ENCODE measurements around the gene DUSP3. TPM values are rescaled to one million over a fixed set of nuclear protein-coding genes. Genes with fewer than 3 reads are reported as not detected.

Gene DUSP3
- total RNA-seq, 1 donor from 2014 or later: 39.7 TPM

DNA sequence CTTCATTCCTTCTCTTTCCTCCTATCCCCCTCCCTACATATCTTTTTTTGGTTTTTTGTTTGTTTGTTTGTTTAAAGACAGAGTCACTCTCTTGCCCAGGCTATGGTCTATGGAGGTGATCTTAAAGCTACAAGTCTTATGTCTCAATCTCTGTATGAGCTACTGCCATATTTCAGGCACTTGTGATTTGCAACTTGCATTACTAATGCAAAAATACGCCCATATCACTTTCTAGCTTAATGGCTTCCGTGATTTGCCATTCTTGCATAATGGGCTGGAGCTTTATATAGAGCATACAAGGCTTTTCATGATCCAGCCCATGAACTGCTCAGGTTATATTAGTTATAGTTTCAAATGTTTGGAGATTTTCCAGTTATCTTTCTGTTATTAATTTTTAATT is 9.0 kb upstream of the DUSP3 start:
- H3K4me1 ChIP-seq (ENCODE audit: control insufficient read depth in 3 of 3, insufficient read depth in 3 of 3, low read length in 3 of 3): no peaks in the 10 kb centered on the region
- H3K9ac ChIP-seq (ENCODE audit: low read depth in 1 of 3, low read length in 3 of 3): no peak overlapping the region
- H3K27me3 ChIP-seq (ENCODE audit: control insufficient read depth in 3 of 3, insufficient read depth in 3 of 3, low read length in 3 of 3): no peaks in the 10 kb centered on the region
- H3K4me3 ChIP-seq (ENCODE audit: low read length in 3 of 3): no peak overlapping the region
- H3K27ac ChIP-seq (ENCODE audit: low read depth, low read length): no peak overlapping the region
- no peaks in the 10 kb centered on the region for H3K9me3 ChIP-seq (ENCODE audit: control insufficient read depth in 3 of 3, low read length in 3 of 3)
- no peaks in the 10 kb centered on the region for H3K36me3 ChIP-seq (ENCODE audit: control insufficient read depth in 3 of 3, insufficient read depth in 3 of 3, low read length in 3 of 3)

DNA sequence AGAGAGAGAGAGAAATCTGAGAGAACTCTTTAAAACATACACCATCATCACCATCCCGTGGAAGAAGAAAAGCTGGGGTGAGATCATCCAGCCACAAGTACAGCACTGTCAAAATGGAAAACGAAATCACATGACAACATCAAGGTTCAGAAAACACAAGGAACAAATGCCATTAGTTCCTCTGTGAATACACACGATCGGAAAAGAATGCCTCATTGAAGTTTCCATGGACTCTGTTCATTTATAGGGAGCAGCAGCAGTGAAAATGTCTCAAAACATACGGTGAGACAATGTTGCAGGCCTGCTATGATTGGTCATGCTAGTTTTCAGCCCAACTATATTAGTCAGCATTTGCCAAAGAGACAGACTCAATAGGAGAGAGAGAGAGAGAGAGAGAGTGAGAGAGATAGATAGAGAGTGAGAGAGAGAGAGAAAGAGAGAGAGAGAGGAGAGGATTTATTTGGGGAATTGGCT is 5.9 kb upstream of the DUSP3 start:
- H3K9me3 ChIP-seq (ENCODE audit: control insufficient read depth in 3 of 3, low read length in 3 of 3): no peaks in the 10 kb centered on the region
- H3K36me3 ChIP-seq (ENCODE audit: control insufficient read depth in 3 of 3, insufficient read depth in 3 of 3, low read length in 3 of 3): no peaks in the 10 kb centered on the region
- H3K4me3 ChIP-seq (ENCODE audit: low read length in 3 of 3): no peak overlapping the region
- H3K4me1 ChIP-seq (ENCODE audit: control insufficient read depth in 3 of 3, insufficient read depth in 3 of 3, low read length in 3 of 3): peaks cover 1 to 2% (median 1%) of the 10 kb centered on the region in 3 donors
- H3K27ac ChIP-seq (ENCODE audit: low read depth, low read length): no peak overlapping the region
- H3K9ac ChIP-seq (ENCODE audit: low read depth in 1 of 3, low read length in 3 of 3): no peak overlapping the region
- no peaks in the 10 kb centered on the region for H3K27me3 ChIP-seq (ENCODE audit: control insufficient read depth in 3 of 3, insufficient read depth in 3 of 3, low read length in 3 of 3)

DNA sequence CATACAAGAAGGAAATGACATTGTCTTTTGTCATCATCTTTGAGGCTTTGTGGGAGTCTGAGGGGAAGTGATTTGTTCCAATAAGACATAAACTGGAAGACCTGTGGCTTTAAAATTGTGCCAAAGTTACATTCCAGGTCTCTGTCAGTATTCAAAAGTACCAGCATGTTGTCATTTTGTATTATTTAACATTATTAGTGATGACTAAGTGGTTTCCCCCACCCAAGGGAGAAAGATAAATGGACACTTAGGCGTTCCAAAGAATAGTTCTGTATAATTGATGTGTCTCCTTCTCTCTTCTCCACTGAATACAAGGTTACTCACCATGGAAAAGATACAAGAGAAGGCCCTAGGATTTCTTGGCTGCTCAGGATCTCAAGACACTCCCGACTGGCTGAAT is 5.3 kb upstream of the DUSP3 start:
- H3K36me3 ChIP-seq (ENCODE audit: control insufficient read depth in 3 of 3, insufficient read depth in 3 of 3, low read length in 3 of 3): no peaks in the 10 kb centered on the region
- H3K4me3 ChIP-seq (ENCODE audit: low read length in 3 of 3): no peak overlapping the region
- H3K27me3 ChIP-seq (ENCODE audit: control insufficient read depth in 3 of 3, insufficient read depth in 3 of 3, low read length in 3 of 3): no peaks in the 10 kb centered on the region
- H3K27ac ChIP-seq (ENCODE audit: low read depth, low read length): no peak overlapping the region
- H3K4me1 ChIP-seq (ENCODE audit: control insufficient read depth in 3 of 3, insufficient read depth in 3 of 3, low read length in 3 of 3): peaks cover 6 to 7% (median 7%) of the 10 kb centered on the region in 3 donors
- no peaks in the 10 kb centered on the region for H3K9me3 ChIP-seq (ENCODE audit: control insufficient read depth in 3 of 3, low read length in 3 of 3)
- no peak overlapping the region for H3K9ac ChIP-seq (ENCODE audit: low read depth in 1 of 3, low read length in 3 of 3)

DNA sequence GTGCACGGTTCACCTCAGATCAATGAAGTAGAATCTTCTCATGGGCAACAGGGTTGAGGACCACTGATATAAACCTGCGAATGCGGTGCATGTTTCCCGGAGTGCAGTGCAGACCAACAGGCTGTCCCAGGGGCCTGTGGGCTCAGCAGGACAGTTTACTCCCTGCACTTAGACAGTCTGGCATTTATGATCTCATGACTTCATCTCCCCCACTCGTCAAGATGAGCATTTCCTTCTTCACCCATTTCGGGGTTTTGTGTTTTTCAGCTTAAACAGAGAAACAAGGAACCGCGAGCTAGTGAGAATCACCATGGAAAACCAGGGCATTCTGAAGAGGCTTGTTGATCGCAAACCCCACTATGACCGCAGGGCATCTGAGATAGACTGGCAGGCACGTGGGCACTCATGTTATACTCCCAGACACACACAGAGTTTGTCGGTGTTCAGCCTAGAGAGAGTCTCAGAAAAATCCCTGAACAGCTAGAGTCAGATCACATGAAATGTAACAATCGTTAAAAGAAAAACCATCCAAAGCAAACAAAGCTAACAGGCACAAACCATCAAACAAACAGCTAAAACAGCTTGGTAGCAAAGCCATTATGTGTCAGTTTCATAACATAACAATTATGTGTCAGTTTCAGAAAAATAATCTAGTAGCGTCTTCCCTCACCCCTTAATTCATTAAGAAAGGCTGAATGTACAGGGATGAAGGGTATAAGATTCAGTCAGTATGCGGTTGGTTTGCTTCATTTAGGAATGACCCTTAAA is 4.3 kb upstream of the DUSP3 start:
- Histone ChIP-seq H3K27me3 (ENCODE audit: control insufficient read depth in 3 of 3, insufficient read depth in 3 of 3, low read length in 3 of 3) (no peaks in the 10 kb centered on the region), H3K9ac (ENCODE audit: low read depth in 1 of 3, low read length in 3 of 3) (no peak overlapping the region), H3K4me1 (ENCODE audit: control insufficient read depth in 3 of 3, insufficient read depth in 3 of 3, low read length in 3 of 3) (peaks cover 6 to 8% (median 7%) of the 10 kb centered on the region in 3 donors), H3K9me3 (ENCODE audit: control insufficient read depth in 3 of 3, low read length in 3 of 3) (no peaks in the 10 kb centered on the region), H3K36me3 (ENCODE audit: control insufficient read depth in 3 of 3, insufficient read depth in 3 of 3, low read length in 3 of 3) (no peaks in the 10 kb centered on the region), H3K4me3 (ENCODE audit: low read length in 3 of 3) (no peak overlapping the region), H3K27ac (ENCODE audit: low read depth, low read length) (no peak overlapping the region)

DNA sequence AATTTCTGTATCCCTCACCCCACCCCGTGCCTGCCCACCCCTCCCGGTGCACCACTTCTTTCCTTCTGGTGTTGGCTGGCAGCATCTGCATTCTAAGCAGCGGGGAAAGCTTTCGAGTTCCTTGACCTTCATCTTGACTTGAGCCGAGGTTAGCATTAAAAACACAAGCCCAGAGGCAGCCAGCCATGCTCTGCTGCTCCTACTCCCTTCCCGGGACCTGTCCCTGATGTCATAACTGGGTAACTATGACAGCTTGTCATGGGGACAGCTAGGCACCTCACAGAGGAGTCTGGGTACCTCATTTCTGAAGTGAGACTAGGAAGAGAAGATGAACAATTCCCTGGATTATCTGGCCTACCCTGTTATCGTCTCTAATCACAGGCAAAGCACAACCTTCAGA is 1.4 kb upstream of the DUSP3 start, which contains the start of gene CFAP97D1:
TSS of gene CFAP97D1 (plus strand) at position 301 of the 400 bp plus-strand sequence. CDS start at position 329, 28 bp downstream.
- Histone ChIP-seq H3K36me3 (ENCODE audit: control insufficient read depth in 3 of 3, insufficient read depth in 3 of 3, low read length in 3 of 3) (peaks cover 3 to 7% (median 5%) of the 10 kb centered on the region in 3 donors), H3K4me3 (ENCODE audit: low read length in 3 of 3) (peak within 1 kb of the TSS; percentile 76 to 88 (median 80)), H3K4me1 (ENCODE audit: control insufficient read depth in 3 of 3, insufficient read depth in 3 of 3, low read length in 3 of 3) (peaks cover 30 to 33% (median 33%) of the 10 kb centered on the region in 3 donors), H3K27ac (ENCODE audit: low read depth, low read length) (peak within 1 kb of the TSS; percentile 100), H3K9ac (ENCODE audit: low read depth in 1 of 3, low read length in 3 of 3) (peak within 1 kb of the TSS; percentile 79 to 97 (median 82)), H3K27me3 (ENCODE audit: control insufficient read depth in 3 of 3, insufficient read depth in 3 of 3, low read length in 3 of 3) (no peaks in the 10 kb centered on the region), H3K9me3 (ENCODE audit: control insufficient read depth in 3 of 3, low read length in 3 of 3) (no peaks in the 10 kb centered on the region)

DNA sequence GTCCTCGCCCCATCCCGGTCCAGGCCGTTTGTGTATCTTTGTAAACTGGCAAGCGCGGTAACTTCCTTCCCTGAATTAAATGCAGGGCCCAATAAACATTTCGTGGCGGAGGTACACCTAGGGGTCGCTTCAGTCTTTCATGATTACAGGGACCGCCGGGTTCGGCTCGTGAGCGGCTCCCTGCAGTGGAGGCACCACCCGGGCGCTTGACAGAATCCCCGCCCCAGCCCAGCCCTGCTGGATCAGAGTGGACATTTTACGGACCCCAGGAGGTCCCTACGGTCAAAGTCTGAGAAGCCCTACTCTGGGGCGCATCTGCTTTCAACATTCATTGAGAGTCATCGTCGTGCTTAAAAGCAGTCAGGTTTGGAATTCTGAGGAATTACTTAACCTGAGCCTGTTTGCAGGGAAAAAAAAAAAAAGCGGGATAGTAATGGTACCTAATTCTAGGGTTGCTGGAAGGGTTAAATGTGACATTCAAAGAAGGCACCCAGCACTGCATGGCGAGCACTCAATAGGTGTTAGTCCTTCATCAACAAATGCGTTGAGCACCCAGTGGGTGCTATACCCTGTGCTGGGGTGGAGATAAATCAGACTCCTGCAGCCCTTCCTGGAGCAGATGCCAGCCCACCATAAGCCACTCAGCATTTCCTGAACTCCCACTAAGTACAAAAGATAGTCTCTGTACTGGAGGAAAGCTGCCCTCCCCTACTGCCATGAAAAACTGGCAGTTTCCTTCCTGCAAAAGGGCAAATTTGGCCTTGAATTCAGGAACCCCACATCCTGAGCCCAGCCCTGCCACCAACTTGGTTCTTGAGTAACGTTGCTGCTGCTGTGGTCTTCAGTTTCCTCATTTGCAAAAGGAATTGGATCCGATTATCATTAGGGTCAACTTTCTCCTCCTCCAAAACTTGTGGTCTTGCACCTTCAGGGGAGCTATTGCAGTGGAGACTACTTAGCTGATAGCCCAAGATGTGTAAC is 658 bp upstream of the DUSP3 start:
- Histone ChIP-seq H3K27ac (ENCODE audit: low read depth, low read length) (peak overlapping the region; percentile 100), H3K9me3 (ENCODE audit: control insufficient read depth in 3 of 3, low read length in 3 of 3) (no peaks in the 10 kb centered on the region), H3K4me1 (ENCODE audit: control insufficient read depth in 3 of 3, insufficient read depth in 3 of 3, low read length in 3 of 3) (peaks cover 37 to 40% (median 40%) of the 10 kb centered on the region in 3 donors), H3K27me3 (ENCODE audit: control insufficient read depth in 3 of 3, insufficient read depth in 3 of 3, low read length in 3 of 3) (no peaks in the 10 kb centered on the region), H3K4me3 (ENCODE audit: low read length in 3 of 3) (peak overlapping the region; percentile 76 to 88 (median 80)), H3K36me3 (ENCODE audit: control insufficient read depth in 3 of 3, insufficient read depth in 3 of 3, low read length in 3 of 3) (peaks cover 8 to 12% (median 12%) of the 10 kb centered on the region in 3 donors), H3K9ac (ENCODE audit: low read depth in 1 of 3, low read length in 3 of 3) (peak overlapping the region; percentile 79 to 97 (median 82))

DNA sequence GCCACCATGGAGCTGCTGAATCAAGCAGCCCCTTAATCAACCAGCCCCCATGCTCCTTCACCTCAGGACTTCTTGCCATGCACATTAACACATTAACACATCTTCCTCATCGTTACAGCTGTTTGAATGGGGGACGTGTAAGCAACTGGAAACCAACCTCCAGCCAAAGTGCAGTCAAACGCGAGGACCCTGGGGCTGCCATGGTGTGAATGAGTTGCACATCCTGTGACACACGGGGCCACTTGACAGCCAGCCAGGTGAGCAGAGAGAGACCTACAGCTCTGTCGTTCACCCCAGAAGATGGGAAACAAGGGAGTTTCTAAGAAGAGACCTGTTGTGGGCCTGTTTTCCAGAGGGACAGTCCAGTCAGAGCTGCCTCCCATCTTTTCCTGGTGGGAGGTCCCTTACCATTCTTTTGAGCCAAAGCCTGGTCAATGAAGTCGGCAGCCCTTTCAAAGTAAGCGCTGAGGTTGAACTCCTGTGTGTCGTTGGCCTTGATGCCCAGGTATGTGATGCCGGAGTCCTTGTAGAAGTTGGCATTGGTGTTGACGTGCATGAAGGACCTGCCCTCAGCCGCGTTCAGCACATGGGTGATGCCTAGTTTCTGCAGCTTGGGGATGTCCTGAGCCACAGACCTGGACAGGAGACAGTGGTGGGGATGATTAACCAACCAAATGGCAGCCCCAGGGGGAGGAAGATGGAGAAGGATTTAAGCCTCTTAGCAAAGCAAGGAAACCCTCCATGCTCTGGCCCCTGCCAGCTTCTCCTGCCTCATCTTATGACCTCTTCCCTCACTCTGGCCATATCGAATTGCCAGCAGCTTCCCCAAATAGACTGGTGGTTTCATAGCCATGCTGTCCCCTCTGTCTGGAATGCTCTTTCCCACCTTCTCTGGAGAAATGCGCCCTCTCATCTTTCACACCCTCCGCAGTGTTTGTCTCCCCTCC is 4.2 kb downstream of the DUSP3 start:
- Histone ChIP-seq H3K27ac (ENCODE audit: low read depth, low read length) (peak overlapping the region; percentile 87), H3K9me3 (ENCODE audit: control insufficient read depth in 3 of 3, low read length in 3 of 3) (no peaks in the 10 kb centered on the region), H3K4me1 (ENCODE audit: control insufficient read depth in 3 of 3, insufficient read depth in 3 of 3, low read length in 3 of 3) (peaks cover 62 to 66% (median 64%) of the 10 kb centered on the region in 3 donors), H3K9ac (ENCODE audit: low read depth in 1 of 3, low read length in 3 of 3) (peak overlapping the region in 2 of 3 donors; percentile 33 to 51), H3K36me3 (ENCODE audit: control insufficient read depth in 3 of 3, insufficient read depth in 3 of 3, low read length in 3 of 3) (peaks cover 37 to 45% (median 43%) of the 10 kb centered on the region in 3 donors), H3K4me3 (ENCODE audit: low read length in 3 of 3) (peak overlapping the region; percentile 22 to 47 (median 45)), H3K27me3 (ENCODE audit: control insufficient read depth in 3 of 3, insufficient read depth in 3 of 3, low read length in 3 of 3) (no peaks in the 10 kb centered on the region)

DNA sequence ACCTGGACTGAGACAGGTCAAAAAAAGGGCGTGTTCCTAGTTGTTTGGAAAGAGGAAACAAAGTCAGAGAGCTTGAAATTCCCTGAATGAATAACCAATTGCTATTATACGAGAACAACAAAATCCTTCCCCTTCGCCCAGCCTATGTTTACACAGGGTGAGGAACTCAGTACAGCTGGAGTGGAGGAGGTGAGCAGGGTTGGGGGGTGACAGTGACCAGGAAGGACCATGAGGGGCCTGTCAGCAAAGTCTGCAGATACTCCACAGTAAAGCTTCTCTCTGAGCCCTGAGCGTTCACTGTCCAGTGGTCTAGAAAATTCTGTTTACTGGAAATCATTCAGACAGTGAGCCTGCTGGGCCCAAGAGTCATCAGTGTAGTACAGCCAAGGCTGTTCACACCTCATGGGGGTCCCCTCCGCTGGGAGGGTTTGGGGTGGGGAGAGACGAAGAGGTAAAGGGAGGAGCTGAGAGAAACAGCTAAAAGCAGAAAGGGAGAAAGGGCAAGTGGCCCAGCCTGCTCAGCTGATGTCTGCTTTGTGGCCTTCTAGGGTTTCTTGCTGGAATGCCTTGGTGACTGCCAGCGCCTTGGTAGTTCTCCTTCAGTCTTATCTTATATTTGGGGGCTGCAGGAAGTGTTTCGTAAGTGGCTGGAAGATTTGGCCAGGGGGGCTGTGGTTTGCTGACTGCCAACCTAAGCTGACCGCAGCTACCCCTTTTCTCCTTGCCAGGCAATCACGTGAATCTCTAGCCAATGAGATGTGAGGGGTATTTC is 5.7 kb downstream of the DUSP3 start:
- Histone ChIP-seq H3K27ac (ENCODE audit: low read depth, low read length) (peak overlapping the region; percentile 87), H3K9me3 (ENCODE audit: control insufficient read depth in 3 of 3, low read length in 3 of 3) (no peaks in the 10 kb centered on the region), H3K4me3 (ENCODE audit: low read length in 3 of 3) (peak overlapping the region in 1 of 3 donors; percentile 22), H3K36me3 (ENCODE audit: control insufficient read depth in 3 of 3, insufficient read depth in 3 of 3, low read length in 3 of 3) (peaks cover 52 to 59% (median 56%) of the 10 kb centered on the region in 3 donors), H3K9ac (ENCODE audit: low read depth in 1 of 3, low read length in 3 of 3) (peak overlapping the region; percentile 52 to 76 (median 60)), H3K4me1 (ENCODE audit: control insufficient read depth in 3 of 3, insufficient read depth in 3 of 3, low read length in 3 of 3) (peaks cover 61 to 76% (median 68%) of the 10 kb centered on the region in 3 donors), H3K27me3 (ENCODE audit: control insufficient read depth in 3 of 3, insufficient read depth in 3 of 3, low read length in 3 of 3) (no peaks in the 10 kb centered on the region)
